ENCODE results near the gene POLQ. TPM values are rescaled to one million over a fixed set of nuclear protein-coding genes. Genes with fewer than 3 reads are reported as not detected.

The POLQ gene
- total and polyA plus RNA-seq, 10 of the 15 experiments (the other 5 are each of a cell fraction or from before 2014, with no cell fraction given) = 3.3 to 22.4 (median 15.9) TPM

- no peak overlapping the region for H3K9ac ChIP-seq (ENCODE audit: control insufficient read depth, insufficient read depth, low read length)
- no peaks in the 10 kb centered on the region for H4K20me1 ChIP-seq (ENCODE audit: control insufficient read depth, insufficient read depth)
- ChIA-PET POLR2A (no interaction called here), SMC1A (ENCODE audit: uncharacterized antibody, unreplicated experiment) (interaction anchor here (1.4 kb wide), 1 partner anchor 12 kb away, joined by 3 read pairs; no protein-coding TSS in a partner anchor), CTCF (interaction anchor here (0.6 kb wide), 1 partner anchor 9 kb away, joined by 3 read pairs; no protein-coding TSS in a partner anchor), RAD21 (ENCODE audit: unreplicated experiment) (no interaction called here)
- H3K27me3 ChIP-seq (replicated peaks in 1 of 2; ENCODE audit: control insufficient read depth in 2 of 2, insufficient read depth in 2 of 2, low read length in 1 of 2) = no peaks in the 10 kb centered on the region
- in situ Hi-C loops (cut with MboI) = no loop called here
- intact Hi-C loops (cut with micrococcal nuclease; ENCODE audit: unreplicated experiment) = no loop called here
- 100% methylated on average over 2 of the region's 2 CpGs for WGBS (ENCODE audit: insufficient coverage, insufficient replicate concordance, low lambda C conversion rate, missing lambda C conversion rate)
- H3K9me3 ChIP-seq (replicated peaks; ENCODE audit: control insufficient read depth, insufficient read depth, low read length) = no peaks in the 10 kb centered on the region
- BruUV-seq (replicated peaks) = no TSS peak
- H2AFZ ChIP-seq (ENCODE audit: control insufficient read depth, low read depth, low read length) = no peak overlapping the region
- no peaks in the 10 kb centered on the region for H3K4me1 ChIP-seq (ENCODE audit: control insufficient read depth, insufficient read depth, low read length)
- FAIRE-seq (no peak), ATAC-seq (no peak), DNase-seq (ENCODE audit: low read depth, low spot score) (no peak)
- H3K4me2 ChIP-seq (ENCODE audit: control insufficient read depth, insufficient read depth) = no peak overlapping the region
- no peak overlapping the region for H3K4me3 ChIP-seq
- TF ChIP-seq ZNF217 (IDR thresholded peaks at IDR 0.05) (no peak), ZNF687 (IDR thresholded peaks at IDR 0.05) (no peak), ZBTB4 (CRISPR knock-in tag; IDR thresholded peaks at IDR 0.05) (no peak), GABPA (IDR thresholded peaks at IDR 0.05; ENCODE audit: low read depth) (no peak), ETV6 (conservative IDR thresholded peaks at IDR 0.05 in 1 of 2, IDR thresholded peaks at IDR 0.05 in 1 of 2; ENCODE audit: borderline replicate concordance in 1 of 2, low read depth in 1 of 2) (no peak), KLF5 (IDR thresholded peaks at IDR 0.05; ENCODE audit: partially characterized antibody) (no peak), ASH2L (IDR thresholded peaks at IDR 0.05; ENCODE audit: borderline replicate concordance, low read depth) (no peak)
- peaks cover 5 to 10% of the 10 kb centered on the region in 2 experiments; a peak in 3 of 4 replicates for H3K36me3 ChIP-seq (ENCODE audit: control insufficient read depth in 2 of 2, insufficient read depth in 2 of 2, low read length in 1 of 2)
- no peaks in the 10 kb centered on the region for H3K79me2 ChIP-seq (ENCODE audit: control insufficient read depth, insufficient read depth, low read length)
- H3K27ac ChIP-seq (ENCODE audit: control insufficient read depth, insufficient read depth) = no peak overlapping the region
Measured at GRCh38 chr3:121473001-121473400, 72.8 kb downstream of the POLQ start.

All from GM12878 (cell line).